ENCODE measurements around the gene RAET1G. TPM values are rescaled to one million over a fixed set of nuclear protein-coding genes. Genes with fewer than 3 reads are reported as not detected.
"Not testable (repeated sequence)": the region's sequence is repeated elsewhere in the genome, so short reads cannot be mapped to it uniquely, and the experiment has no call there.

RAET1G gene
- total RNA-seq, 2 experiments from 2014 or later: not detected

- Histone ChIP-seq H3K36me3 (ENCODE audit: insufficient read depth, low read length) (no peaks in the 10 kb centered on the region), H3K9me3 (ENCODE audit: low read length) (no peaks in the 10 kb centered on the region), H3K4me2 (ENCODE audit: low read length) (no peak overlapping the region), H3K4me3 (ENCODE audit: low read depth, low read length, poor library complexity, severe bottlenecking) (no peak overlapping the region), H3K79me2 (ENCODE audit: insufficient read depth, low read depth, low read length) (no peaks in the 10 kb centered on the region), H3K27ac (ENCODE audit: low read depth, low read length, poor library complexity, severe bottlenecking) (no peak overlapping the region), H3K4me1 (ENCODE audit: insufficient read depth, low read length, poor library complexity, severe bottlenecking) (peaks cover 9% of the 10 kb centered on the region), H4K20me1 (ENCODE audit: insufficient read depth, low read length) (no peaks in the 10 kb centered on the region), H2AFZ (ENCODE audit: low read length) (no peak overlapping the region), H3K9me2 (ENCODE audit: insufficient read depth, low read length) (no peaks in the 10 kb centered on the region)
- CTCF ChIA-PET (ENCODE audit: unreplicated experiment): no interaction called here
- intact Hi-C loops (cut with micrococcal nuclease; ENCODE audit: unreplicated experiment): no loop called here
- POLR2A ChIA-PET: interaction anchor here (0.5 to 0.6 kb wide), 3 partner anchors 170 to 455 kb away, joined by 3 to 4 read pairs (median 3); no protein-coding TSS in a partner anchor
- BruUV-seq (replicated peaks): no TSS peak
- DNase-seq (ENCODE audit: low spot score): no peak
- TF ChIP-seq CTCF (conservative IDR thresholded peaks at IDR 0.05; ENCODE audit: low read length) (no peak), EZH2phosphoT487 (IDR thresholded peaks at IDR 0.05; ENCODE audit: borderline replicate concordance, low read depth, low read length) (no peak)
Observed at GRCh38 chr6:149960488-149960887, 37.6 kb upstream of the RAET1G start.

GRCh38 chr6:149959806-149960205 is 36.9 kb upstream of the RAET1G start:
- H2AFZ ChIP-seq (ENCODE audit: low read length); H3K4me1 ChIP-seq (ENCODE audit: insufficient read depth, low read length, poor library complexity, severe bottlenecking); DNase-seq (ENCODE audit: low spot score); H3K4me3 ChIP-seq (ENCODE audit: low read depth, low read length, poor library complexity, severe bottlenecking); H4K20me1 ChIP-seq (ENCODE audit: insufficient read depth, low read length); H3K36me3 ChIP-seq (ENCODE audit: insufficient read depth, low read length); H3K9me2 ChIP-seq (ENCODE audit: insufficient read depth, low read length); H3K9me3 ChIP-seq (ENCODE audit: low read length); H3K79me2 ChIP-seq (ENCODE audit: insufficient read depth, low read depth, low read length); POLR2A ChIA-PET; BruUV-seq (replicated peaks); H3K27ac ChIP-seq (ENCODE audit: low read depth, low read length, poor library complexity, severe bottlenecking); CTCF ChIA-PET (ENCODE audit: unreplicated experiment); H3K4me2 ChIP-seq (ENCODE audit: low read length); intact Hi-C loops (cut with micrococcal nuclease; ENCODE audit: unreplicated experiment): not testable (repeated sequence)
- TF ChIP-seq CTCF (conservative IDR thresholded peaks at IDR 0.05; ENCODE audit: low read length): 0 out of 2 replicates have a peak, but pooled peaks have one; percentile 18

GRCh38 chr6:149958124-149958523 is 35.2 kb upstream of the RAET1G start:
- H3K4me3 ChIP-seq (ENCODE audit: low read depth, low read length, poor library complexity, severe bottlenecking); H3K36me3 ChIP-seq (ENCODE audit: insufficient read depth, low read length); CTCF ChIA-PET (ENCODE audit: unreplicated experiment); H3K9me2 ChIP-seq (ENCODE audit: insufficient read depth, low read length); H3K27ac ChIP-seq (ENCODE audit: low read depth, low read length, poor library complexity, severe bottlenecking); H3K9me3 ChIP-seq (ENCODE audit: low read length); intact Hi-C loops (cut with micrococcal nuclease; ENCODE audit: unreplicated experiment); H4K20me1 ChIP-seq (ENCODE audit: insufficient read depth, low read length); H2AFZ ChIP-seq (ENCODE audit: low read length); BruUV-seq (replicated peaks); H3K4me1 ChIP-seq (ENCODE audit: insufficient read depth, low read length, poor library complexity, severe bottlenecking); H3K4me2 ChIP-seq (ENCODE audit: low read length); DNase-seq (ENCODE audit: low spot score); H3K79me2 ChIP-seq (ENCODE audit: insufficient read depth, low read depth, low read length): not testable (repeated sequence)
- POLR2A ChIA-PET: interaction anchor here (0.6 kb wide), 1 partner anchor 75 kb away, joined by 3 read pairs; no protein-coding TSS in a partner anchor

- H3K4me2 ChIP-seq (ENCODE audit: low read length); H3K9me3 ChIP-seq (ENCODE audit: low read length); POLR2A ChIA-PET; H3K79me2 ChIP-seq (ENCODE audit: insufficient read depth, low read depth, low read length); H4K20me1 ChIP-seq (ENCODE audit: insufficient read depth, low read length); BruUV-seq (replicated peaks); DNase-seq (ENCODE audit: low spot score); H3K9me2 ChIP-seq (ENCODE audit: insufficient read depth, low read length); H3K36me3 ChIP-seq (ENCODE audit: insufficient read depth, low read length); H2AFZ ChIP-seq (ENCODE audit: low read length); H3K4me3 ChIP-seq (ENCODE audit: low read depth, low read length, poor library complexity, severe bottlenecking); intact Hi-C loops (cut with micrococcal nuclease; ENCODE audit: unreplicated experiment); CTCF ChIA-PET (ENCODE audit: unreplicated experiment); H3K4me1 ChIP-seq (ENCODE audit: insufficient read depth, low read length, poor library complexity, severe bottlenecking); H3K27ac ChIP-seq (ENCODE audit: low read depth, low read length, poor library complexity, severe bottlenecking): not testable (repeated sequence)
Observed at GRCh38 chr6:149955654-149956317, 32.9 kb upstream of the RAET1G start.

GRCh38 chr6:149954984-149955653 is 32.2 kb upstream of the RAET1G start:
- DNase-seq (ENCODE audit: low spot score); H3K9me2 ChIP-seq (ENCODE audit: insufficient read depth, low read length); H3K36me3 ChIP-seq (ENCODE audit: insufficient read depth, low read length); H4K20me1 ChIP-seq (ENCODE audit: insufficient read depth, low read length); H3K27ac ChIP-seq (ENCODE audit: low read depth, low read length, poor library complexity, severe bottlenecking); intact Hi-C loops (cut with micrococcal nuclease; ENCODE audit: unreplicated experiment); POLR2A ChIA-PET; H3K4me2 ChIP-seq (ENCODE audit: low read length); CTCF ChIA-PET (ENCODE audit: unreplicated experiment); H2AFZ ChIP-seq (ENCODE audit: low read length); H3K9me3 ChIP-seq (ENCODE audit: low read length); H3K4me1 ChIP-seq (ENCODE audit: insufficient read depth, low read length, poor library complexity, severe bottlenecking); H3K4me3 ChIP-seq (ENCODE audit: low read depth, low read length, poor library complexity, severe bottlenecking); BruUV-seq (replicated peaks); H3K79me2 ChIP-seq (ENCODE audit: insufficient read depth, low read depth, low read length): not testable (repeated sequence)

Measured in OCI-LY7 (cell line).